Endodermal cell (in vitro differentiated cells): ENCODE results near the gene TAMM41. TPM values are rescaled to one million over a fixed set of nuclear protein-coding genes. Genes with fewer than 3 reads are reported as not detected.
"Not testable (repeated sequence)": the region's sequence is repeated elsewhere in the genome, so short reads cannot be mapped to it uniquely, and the experiment has no call there.

ENCODE experiments used
- DNase-seq: peaks from one replicate; pipeline ENCODE4 v3.0.0-alpha.2; 2017
- H3K27ac ChIP-seq: 2 replicates; pipeline ENCODE4 v1.5.1; 2013; ENCODE audit warnings: mild to moderate bottlenecking, low read depth, low read length, moderate library complexity
- H3K27me3 ChIP-seq: 2 replicates; pipeline ENCODE4 v1.6.1; 2013; ENCODE audit warnings: mild to moderate bottlenecking, low read length, moderate library complexity; ENCODE audit not compliant: insufficient read depth, control insufficient read depth, poor library complexity, severe bottlenecking
- H3K36me3 ChIP-seq: 2 replicates; pipeline ENCODE4 v1.7.0; 2013; ENCODE audit warnings: mild to moderate bottlenecking, low read length, moderate library complexity; ENCODE audit not compliant: control insufficient read depth, insufficient read depth
- H3K4me1 ChIP-seq: one replicate; pipeline ENCODE4 v1.7.0; 2013; ENCODE audit warnings: low read length; ENCODE audit not compliant: control insufficient read depth, insufficient read depth
- H3K4me3 ChIP-seq: 2 replicates; pipeline ENCODE4 v1.5.1; 2013; ENCODE audit warnings: mild to moderate bottlenecking, low read length, moderate library complexity
- H3K9ac ChIP-seq: 2 replicates; pipeline ENCODE4 v1.6.1; 2013; ENCODE audit warnings: mild to moderate bottlenecking, low read length, moderate library complexity; ENCODE audit not compliant: poor library complexity, severe bottlenecking; ENCODE audit errors: extremely low read depth
- H3K9me3 ChIP-seq: 2 replicates; pipeline ENCODE4 v1.6.1; 2013; ENCODE audit warnings: mild to moderate bottlenecking, low read length, moderate library complexity; ENCODE audit not compliant: control insufficient read depth
- H3K27ac Mint-ChIP-seq: 2 replicates; pipeline ENCODE4 v1.8.0; 2020; ENCODE audit warnings: mixed read lengths
- H3K27me3 Mint-ChIP-seq: 2 replicates; pipeline ENCODE4 v1.8.0; 2021; ENCODE audit warnings: mild to moderate bottlenecking, mixed read lengths; ENCODE audit not compliant: insufficient read depth
- H3K36me3 Mint-ChIP-seq: 2 replicates; pipeline ENCODE4 v1.8.0; 2020; ENCODE audit warnings: low read depth, mixed read lengths
- H3K4me1 Mint-ChIP-seq: 2 replicates; pipeline ENCODE4 v1.8.0; 2020; ENCODE audit warnings: mixed read lengths
- H3K4me3 Mint-ChIP-seq: 2 replicates; pipeline ENCODE4 v1.8.0; 2020; ENCODE audit warnings: mild to moderate bottlenecking, moderate library complexity, mixed read lengths
- H3K9me3 Mint-ChIP-seq: 2 replicates; pipeline ENCODE4 v1.8.0; 2020; ENCODE audit warnings: mild to moderate bottlenecking, mixed read lengths
- CTCF ChIP-seq: fragments of 200-600 bp; sonication (generic); conservative IDR thresholded peaks from 2 replicates; pipeline ENCODE4 v1.5.0; 2021; ENCODE audit warnings: antibody characterized with exemption, mild to moderate bottlenecking
- WGBS, 2 experiments: methylation state at CpG; one replicate each; pipeline versions ENCODE4 v1.1.5 to v1.1.7; 2013; ENCODE audit warnings: missing lambda C conversion rate in 2 of 2, mixed read lengths in 1 of 2; ENCODE audit not compliant: insufficient coverage in 1 of 2, insufficient read length in 1 of 2; 5-methylcytosine and 5-hydroxymethylcytosine counted together
- total RNA-seq, 2 donors: library from RNA; stranded (reverse); fragmentation: NEBNext Ultra II Directional in 1 of 2; extraction: Animal tissue kit (Norgen Biotek cat#: 25700) in 1 of 2; gene quantifications; 2 replicates in 1 of 2; 3 replicates in 1 of 2; pipeline ENCODE4 v1.2.1, GENCODE V29; 2021

Gene TAMM41
- total RNA-seq, 2 donors from 2014 or later: 28.5 to 31.9 TPM

GRCh38 chr3:11757441-11757875, 89.2 kb downstream of the TAMM41 start:
- no peak overlapping the region for H3K27ac Mint-ChIP-seq
- WGBS, 2 experiments: 88% methylated on average over 7 to 9 of the region's 9 CpGs

GRCh38 chr3:11755276-11755675, 91.4 kb downstream of the TAMM41 start:
- H3K27me3 ChIP-seq: no peaks in the 10 kb centered on the region
- Mint-ChIP-seq H3K27ac (peak overlapping the region; percentile 32), H3K4me1 (peaks cover 3% of the 10 kb centered on the region), H3K9me3 (no peaks in the 10 kb centered on the region), H3K27me3 (no peaks in the 10 kb centered on the region), H3K36me3 (no peaks in the 10 kb centered on the region), H3K4me3 (no peak overlapping the region)
- H3K9ac ChIP-seq: no peak overlapping the region
- DNase-seq: peak; percentile 52
- no peak for TF ChIP-seq CTCF
- 80 to 89% methylated on average over 10 to 12 of the region's 12 CpGs for WGBS, 2 experiments
- H3K36me3 ChIP-seq: no peaks in the 10 kb centered on the region
- H3K27ac ChIP-seq: no peak overlapping the region
- H3K4me1 ChIP-seq: no peaks in the 10 kb centered on the region
- H3K9me3 ChIP-seq: no peaks in the 10 kb centered on the region
- H3K4me3 ChIP-seq: no peak overlapping the region

More at GRCh38 chr3:11757441-11757875, 89.2 kb downstream of the TAMM41 start:
- no peak for TF ChIP-seq CTCF
- H3K36me3 Mint-ChIP-seq: no peaks in the 10 kb centered on the region
- Histone ChIP-seq H3K4me1 (no peaks in the 10 kb centered on the region), H3K36me3 (no peaks in the 10 kb centered on the region), H3K9me3 (no peaks in the 10 kb centered on the region), H3K9ac (no peak overlapping the region), H3K4me3 (no peak overlapping the region), H3K27me3 (no peaks in the 10 kb centered on the region), H3K27ac (peak overlapping the region; percentile 4)
- H3K4me3 Mint-ChIP-seq: no peak overlapping the region
- no peaks in the 10 kb centered on the region for H3K27me3 Mint-ChIP-seq
- H3K9me3 Mint-ChIP-seq: no peaks in the 10 kb centered on the region
- H3K4me1 Mint-ChIP-seq: peaks cover 3% of the 10 kb centered on the region
- no peak for DNase-seq

DNA sequence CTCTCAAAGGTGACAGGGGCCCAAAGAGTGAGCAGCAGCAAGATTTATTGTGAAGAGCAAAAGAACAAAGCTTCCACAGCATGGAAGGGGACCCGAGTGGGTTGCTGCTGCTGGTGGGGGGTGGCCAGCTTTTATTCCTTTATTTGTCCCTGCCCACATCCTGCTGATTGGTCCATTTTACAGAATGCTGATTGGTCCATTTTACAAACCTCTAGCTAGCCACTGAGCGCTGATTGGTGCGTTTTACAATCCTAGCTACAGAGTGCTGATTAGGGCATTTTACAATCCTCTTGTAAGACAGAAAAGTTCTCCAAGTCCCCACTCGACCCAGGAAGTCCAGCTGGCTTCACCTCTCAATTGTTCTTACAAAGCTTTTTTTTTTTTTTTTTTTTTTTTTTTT, 94.4 kb downstream of the TAMM41 start:
- H3K27ac Mint-ChIP-seq, DNase-seq, H3K9me3 Mint-ChIP-seq, H3K27me3 Mint-ChIP-seq, H3K9me3 ChIP-seq, H3K4me1 Mint-ChIP-seq, H3K9ac ChIP-seq, H3K27me3 ChIP-seq, H3K36me3 Mint-ChIP-seq, H3K4me3 ChIP-seq, H3K27ac ChIP-seq, H3K4me3 Mint-ChIP-seq, H3K36me3 ChIP-seq, H3K4me1 ChIP-seq: not testable (repeated sequence)
- 86 to 100% methylated on average over 2 to 4 of the region's 4 CpGs for WGBS, 2 experiments

DNA sequence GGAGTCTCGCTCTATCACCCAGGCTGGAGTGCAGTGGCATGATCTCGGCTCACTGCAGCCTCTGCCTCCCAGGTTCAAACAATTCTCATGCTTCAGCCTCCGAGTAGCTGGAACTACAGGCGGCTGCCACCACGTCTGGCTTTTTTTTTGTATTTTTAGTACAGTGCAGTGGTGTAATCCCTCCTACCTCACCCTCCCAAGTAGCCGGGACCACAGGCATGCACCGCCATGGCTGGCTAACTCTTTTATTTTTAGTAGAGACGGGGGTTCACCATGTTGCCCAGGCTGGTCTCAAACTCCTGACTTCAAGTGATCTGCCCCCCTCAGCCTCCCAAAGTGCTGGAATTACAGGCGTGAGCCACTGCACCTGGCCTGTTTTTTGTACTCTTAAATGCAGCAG, 98.4 kb downstream of the TAMM41 start:
- H3K9me3 ChIP-seq, H3K4me1 Mint-ChIP-seq, H3K4me3 ChIP-seq, H3K9me3 Mint-ChIP-seq, H3K36me3 ChIP-seq, H3K4me1 ChIP-seq, H3K27me3 Mint-ChIP-seq, H3K27me3 ChIP-seq, DNase-seq, H3K27ac Mint-ChIP-seq, H3K27ac ChIP-seq, H3K4me3 Mint-ChIP-seq, H3K9ac ChIP-seq, H3K36me3 Mint-ChIP-seq: not testable (repeated sequence)
- WGBS, 2 experiments: 92 to 100% methylated on average over 1 to 9 of the region's 9 CpGs

Other genes starting within 250 kb of the TAMM41 start
- gene VGLL4, start 203.0 kb downstream of the TAMM41 start, total RNA-seq: 10 to 100 TPM; 47.5 to 49.7 TPM
- gene SYN2, start 157.5 kb upstream of the TAMM41 start, total RNA-seq: 1 to 10 TPM; 4.9 to 6.3 TPM